Gastroesophageal sphincter (tissue), 3 donors: ENCODE measurements around the gene PPP4R3B.

Source experiments
- CTCF ChIP-seq, 4 experiments: fragments of 200-600 bp in 2 of 4; fragments of 450-650 bp in 2 of 4; sonication (generic) in 1 of 4; IDR thresholded peaks; one replicate each; pipeline ENCODE4 v1.5.1; 2017 to 2019; ENCODE audit warnings: antibody characterized with exemption in 4 of 4, mild to moderate bottlenecking in 2 of 4, moderate library complexity in 2 of 4
- POLR2A ChIP-seq, 2 donors: fragments of 450-650 bp; IDR thresholded peaks; one replicate each; pipeline ENCODE4 v1.6.1; 2017; ENCODE audit warnings: antibody characterized with exemption in 2 of 2, mild to moderate bottlenecking in 2 of 2, moderate library complexity in 1 of 2

- no peak for TF ChIP-seq POLR2A (IDR thresholded peaks at IDR 0.05)
- no peak for TF ChIP-seq CTCF (IDR thresholded peaks at IDR 0.05)
Measured at GRCh38 chr2:55616551-55617174, 759 bp downstream of the PPP4R3B start.
